ENCODE measurements around the gene FANK1.

DNA sequence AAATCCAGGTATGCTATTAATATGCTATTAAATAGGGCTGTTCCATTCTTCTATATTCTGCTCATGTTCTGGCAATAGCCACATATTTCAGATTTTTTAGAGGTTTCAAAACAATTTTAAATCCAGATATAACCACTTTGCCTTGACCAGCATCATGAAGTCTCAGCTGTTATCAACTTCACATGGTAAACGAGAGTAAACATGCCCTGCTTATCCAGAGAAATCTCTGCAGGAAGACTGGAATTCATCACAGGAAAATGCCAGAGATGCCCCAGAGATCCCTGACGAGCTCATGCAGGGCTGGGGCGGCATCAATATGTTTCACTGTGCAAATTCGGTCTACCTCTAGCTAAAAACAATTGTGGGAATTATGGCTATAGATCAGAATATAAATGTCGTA is 126.5 kb downstream of the FANK1 start:
- TF ChIP-seq CTCF (IDR thresholded peaks at IDR 0.05; ENCODE audit: insufficient read depth, low read length) = no peak
- no peak for TF ChIP-seq REST (IDR thresholded peaks at IDR 0.05; ENCODE audit: insufficient replicate concordance, low read depth)
- TF ChIP-seq POLR2AphosphoS5 (IDR thresholded peaks at IDR 0.05; ENCODE audit: low read depth) = no peak
- TF ChIP-seq SPI1 (IDR thresholded peaks at IDR 0.05; ENCODE audit: borderline replicate concordance, low read depth) = no peak
- TF ChIP-seq GABPA (IDR thresholded peaks at IDR 0.05; ENCODE audit: low read depth) = no peak

Data from HL-60 (cell line).